Measurements from ENCODE around the gene CDCA7. TPM values are rescaled to one million over a fixed set of nuclear protein-coding genes. Genes with fewer than 3 reads are reported as not detected.

Gene CDCA7
- polyA plus RNA-seq, 1 of the 3 experiments (the other 2 are of a cell fraction) = 19.1 TPM

GRCh38 chr2:173410579-173410978 lies 55.9 kb downstream of the CDCA7 start:
- no peak for DNase-seq
- no peak overlapping the region for H3K4me3 ChIP-seq (ENCODE audit: low read depth in 2 of 2, low read length in 1 of 2)
- no peaks in the 10 kb centered on the region for H3K9me2 ChIP-seq
- no peaks in the 10 kb centered on the region for H3K36me3 ChIP-seq (replicated peaks in 1 of 2; ENCODE audit: control insufficient read depth in 1 of 2, insufficient read depth in 2 of 2, low read length in 1 of 2)
- CTCF ChIA-PET = interaction anchor here (1.5 to 4.1 kb wide), 2 partner anchors 9 to 38 kb away, joined by 3 to 31 read pairs; no protein-coding TSS in a partner anchor
- H3K27me3 ChIP-seq (ENCODE audit: insufficient read depth) = no peaks in the 10 kb centered on the region; the same call in 1 of the 2 replicates
- H3K4me1 ChIP-seq (ENCODE audit: control insufficient read depth in 1 of 2, insufficient read depth in 2 of 2, low read depth in 1 of 2, low read length in 1 of 2) = peaks cover 0 to 6% of the 10 kb centered on the region in 2 experiments; a peak in 2 of 4 replicates
- H3K4me2 ChIP-seq = no peak overlapping the region
- H3K9ac ChIP-seq = no peak overlapping the region
- no peaks in the 10 kb centered on the region for H3F3A ChIP-seq (replicated peaks; ENCODE audit: insufficient read depth)
- 83% methylated on average over 3 of the region's 3 CpGs for WGBS (ENCODE audit: low lambda C conversion rate)
- no peaks in the 10 kb centered on the region for H4K20me1 ChIP-seq (ENCODE audit: insufficient read depth)
- no peak overlapping the region for H3K27ac ChIP-seq (ENCODE audit: low read depth in 2 of 2, low read length in 1 of 2)
- POLR2A ChIA-PET = no interaction called here
- no peak for TF ChIP-seq USF2 (IDR thresholded peaks at IDR 0.05; ENCODE audit: borderline replicate concordance, low read depth, low read length)
- no peak for TF ChIP-seq MEF2A (IDR thresholded peaks at IDR 0.05; ENCODE audit: borderline replicate concordance, low read depth)
- TF ChIP-seq MAX (IDR thresholded peaks at IDR 0.05; ENCODE audit: low read depth) = no peak
- TF ChIP-seq, protein P1, sequence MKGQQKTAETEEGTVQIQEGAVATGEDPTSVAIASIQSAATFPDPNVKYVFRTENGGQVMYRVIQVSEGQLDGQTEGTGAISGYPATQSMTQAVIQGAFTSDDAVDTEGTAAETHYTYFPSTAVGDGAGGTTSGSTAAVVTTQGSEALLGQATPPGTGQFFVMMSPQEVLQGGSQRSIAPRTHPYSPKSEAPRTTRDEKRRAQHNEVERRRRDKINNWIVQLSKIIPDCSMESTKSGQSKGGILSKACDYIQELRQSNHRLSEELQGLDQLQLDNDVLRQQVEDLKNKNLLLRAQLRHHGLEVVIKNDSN (IDR thresholded peaks at IDR 0.05; ENCODE audit: borderline replicate concordance, low read depth) = no peak
- TF ChIP-seq MXI1 (IDR thresholded peaks at IDR 0.05; ENCODE audit: low read depth, low read length) = no peak
- no peak for TF ChIP-seq ELF1 (IDR thresholded peaks at IDR 0.05)
- no peak for TF ChIP-seq RXRA (IDR thresholded peaks at IDR 0.05; ENCODE audit: borderline replicate concordance, low read depth)
- TF ChIP-seq FOXM1 (IDR thresholded peaks at IDR 0.05; ENCODE audit: low read depth) = no peak
- no peak for TF ChIP-seq GATA2 (CRISPR knock-in tag; IDR thresholded peaks at IDR 0.05)
- TF ChIP-seq TEAD4 (IDR thresholded peaks at IDR 0.05; ENCODE audit: borderline replicate concordance, insufficient read depth) = no peak
- no peaks in the 10 kb centered on the region for H3K9me3 ChIP-seq
- H3K79me2 ChIP-seq (ENCODE audit: insufficient read depth) = no peaks in the 10 kb centered on the region
- no peak overlapping the region for H2AFZ ChIP-seq (ENCODE audit: low read depth)

DNA sequence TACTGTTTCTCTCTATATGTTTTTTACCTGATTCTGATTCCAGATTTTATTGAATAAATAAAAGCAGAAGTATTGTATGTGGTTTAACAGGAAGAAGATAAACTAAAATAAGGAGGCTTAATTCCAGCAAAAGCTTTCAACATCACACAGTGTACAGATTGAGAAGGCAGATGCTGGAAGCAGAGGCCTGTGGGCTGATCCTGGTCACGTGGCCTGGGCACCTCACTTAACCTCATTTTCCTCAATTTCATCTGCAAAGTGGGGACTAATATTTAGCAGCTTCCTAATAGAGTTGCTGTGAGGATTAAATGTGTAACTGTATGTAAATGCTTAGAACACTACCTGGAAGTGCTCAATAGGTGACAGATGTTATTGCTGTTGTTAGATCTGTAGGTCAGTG lies 58.0 kb downstream of the CDCA7 start:
- 56% methylated on average over 1 of the region's 1 CpG for WGBS (ENCODE audit: low lambda C conversion rate)
- no peak overlapping the region for H3K9ac ChIP-seq
- no peaks in the 10 kb centered on the region for H3K79me2 ChIP-seq (ENCODE audit: insufficient read depth)
- no peak overlapping the region for H2AFZ ChIP-seq (ENCODE audit: low read depth)
- no peaks in the 10 kb centered on the region for H3K9me2 ChIP-seq
- TF ChIP-seq YY1 (IDR thresholded peaks at IDR 0.05; ENCODE audit: low read depth) = no peak
- no peak for TF ChIP-seq MEF2A (IDR thresholded peaks at IDR 0.05; ENCODE audit: borderline replicate concordance, low read depth)
- TF ChIP-seq CHD2 (IDR thresholded peaks at IDR 0.05; ENCODE audit: low read length, partially characterized antibody) = no peak
- TF ChIP-seq SMC3 (IDR thresholded peaks at IDR 0.05; ENCODE audit: low read depth, low read length) = no peak
- TF ChIP-seq RXRA (IDR thresholded peaks at IDR 0.05; ENCODE audit: borderline replicate concordance, low read depth) = no peak
- no peak for TF ChIP-seq TEAD4 (IDR thresholded peaks at IDR 0.05; ENCODE audit: borderline replicate concordance, insufficient read depth)
- no peaks in the 10 kb centered on the region; the same call in 1 of the 2 replicates for H3K27me3 ChIP-seq (ENCODE audit: insufficient read depth)
- peak overlapping the region in 1 of 2 experiments; percentile 22; a peak in 1 of 4 replicates for H3K27ac ChIP-seq (ENCODE audit: low read depth in 2 of 2, low read length in 1 of 2)
- DNase-seq = no peak
- no peak overlapping the region for H3K4me3 ChIP-seq (ENCODE audit: low read depth in 2 of 2, low read length in 1 of 2)
- CTCF ChIA-PET = interaction anchor here (1.1 to 4.1 kb wide), 4 partner anchors 10 to 334 kb away, joined by 3 to 31 read pairs (median 6); no protein-coding TSS in a partner anchor
- no peaks in the 10 kb centered on the region for H3F3A ChIP-seq (replicated peaks; ENCODE audit: insufficient read depth)
- peaks cover 0 to 6% of the 10 kb centered on the region in 2 experiments; a peak in 2 of 4 replicates for H3K4me1 ChIP-seq (ENCODE audit: control insufficient read depth in 1 of 2, insufficient read depth in 2 of 2, low read depth in 1 of 2, low read length in 1 of 2)
- no peaks in the 10 kb centered on the region for H3K36me3 ChIP-seq (replicated peaks in 1 of 2; ENCODE audit: control insufficient read depth in 1 of 2, insufficient read depth in 2 of 2, low read length in 1 of 2)
- H3K4me2 ChIP-seq = no peak overlapping the region
- no peaks in the 10 kb centered on the region for H4K20me1 ChIP-seq (ENCODE audit: insufficient read depth)
- H3K9me3 ChIP-seq = no peaks in the 10 kb centered on the region
- POLR2A ChIA-PET = no interaction called here
